Activated CD8-positive, alpha-beta T cell treated with anti-CD3 and anti-CD28 coated beads for 36 hours (primary cell): ENCODE results near the gene PPP1R11. TPM values are rescaled to one million over a fixed set of nuclear protein-coding genes. Genes with fewer than 3 reads are reported as not detected.

Source experiments
- ATAC-seq: fragments of 200-7000 bp; cut with Tn5 transposase; one replicate; pipeline ENCODE4 v1.10.0; 2021; ENCODE audit warnings: mild to moderate bottlenecking, moderate library complexity
- CTCF ChIA-PET: fragments of 350-600 bp; sonication (Branson Sonifier 250); formaldehyde crosslinking; loops from one replicate; lab custom pipeline; 2021; ENCODE audit warnings: antibody characterized with exemption; lab: Charles Lee
- POLR2A ChIA-PET: fragments of 350-600 bp; sonication (Branson Sonifier 250); formaldehyde crosslinking; loops from one replicate; lab custom pipeline; 2021; ENCODE audit warnings: antibody characterized with exemption; lab: Charles Lee
- DNase-seq: peaks from one replicate; pipeline ENCODE4 v3.0.0-alpha.2; 2020
- H3K27ac Mint-ChIP-seq: one replicate; pipeline ENCODE4 v1.8.0; 2021; ENCODE audit warnings: mild to moderate bottlenecking, mixed read lengths
- H3K27me3 Mint-ChIP-seq: one replicate; pipeline ENCODE4 v1.8.0; 2021; ENCODE audit warnings: mixed read lengths
- H3K36me3 Mint-ChIP-seq: one replicate; pipeline ENCODE4 v1.8.0; 2021; ENCODE audit warnings: low read depth, mixed read lengths
- H3K4me1 Mint-ChIP-seq: one replicate; pipeline ENCODE4 v1.8.0; 2021; ENCODE audit warnings: low read depth, mixed read lengths
- H3K4me3 Mint-ChIP-seq: one replicate; pipeline ENCODE4 v1.8.0; 2021; ENCODE audit warnings: mild to moderate bottlenecking, moderate library complexity, mixed read lengths
- H3K9me3 Mint-ChIP-seq: one replicate; pipeline ENCODE4 v1.8.0; 2021; ENCODE audit warnings: mixed read lengths
- intact Hi-C: fragments of 100-400 bp; cut with micrococcal nuclease; formaldehyde crosslinking; loops from one replicate; pipeline ENCODE4 v1.10.0; 2022
- total RNA-seq, 2 experiments: library from RNA; stranded (reverse); gene quantifications; one replicate each; pipeline ENCODE4 v1.2.3, GENCODE V29; 2021
- TF ChIP-seq, protein P1 (sequence below): fragments of 200-600 bp; IDR thresholded peaks from one replicate; pipeline ENCODE4 v1.8.0; 2022; ENCODE audit warnings: antibody characterized with exemption, mild to moderate bottlenecking

PPP1R11 gene
- total RNA-seq, 2 experiments from 2014 or later: 33.8 to 34.1 TPM

GRCh38 chr6:30060606-30061091 lies 6.3 kb upstream of the PPP1R11 start:
- TF ChIP-seq, protein P1, sequence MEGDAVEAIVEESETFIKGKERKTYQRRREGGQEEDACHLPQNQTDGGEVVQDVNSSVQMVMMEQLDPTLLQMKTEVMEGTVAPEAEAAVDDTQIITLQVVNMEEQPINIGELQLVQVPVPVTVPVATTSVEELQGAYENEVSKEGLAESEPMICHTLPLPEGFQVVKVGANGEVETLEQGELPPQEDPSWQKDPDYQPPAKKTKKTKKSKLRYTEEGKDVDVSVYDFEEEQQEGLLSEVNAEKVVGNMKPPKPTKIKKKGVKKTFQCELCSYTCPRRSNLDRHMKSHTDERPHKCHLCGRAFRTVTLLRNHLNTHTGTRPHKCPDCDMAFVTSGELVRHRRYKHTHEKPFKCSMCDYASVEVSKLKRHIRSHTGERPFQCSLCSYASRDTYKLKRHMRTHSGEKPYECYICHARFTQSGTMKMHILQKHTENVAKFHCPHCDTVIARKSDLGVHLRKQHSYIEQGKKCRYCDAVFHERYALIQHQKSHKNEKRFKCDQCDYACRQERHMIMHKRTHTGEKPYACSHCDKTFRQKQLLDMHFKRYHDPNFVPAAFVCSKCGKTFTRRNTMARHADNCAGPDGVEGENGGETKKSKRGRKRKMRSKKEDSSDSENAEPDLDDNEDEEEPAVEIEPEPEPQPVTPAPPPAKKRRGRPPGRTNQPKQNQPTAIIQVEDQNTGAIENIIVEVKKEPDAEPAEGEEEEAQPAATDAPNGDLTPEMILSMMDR: no peak
- peaks cover 3% of the 10 kb centered on the region for H3K9me3 Mint-ChIP-seq
- H3K27ac Mint-ChIP-seq: peak overlapping the region; percentile 99
- H3K4me1 Mint-ChIP-seq: peaks cover 30% of the 10 kb centered on the region
- peak overlapping the region; percentile 92 for H3K4me3 Mint-ChIP-seq
- DNase-seq (peak; percentile 49), ATAC-seq (peak; percentile 14)
- intact Hi-C loops: no loop called here
- ChIA-PET CTCF (interaction anchor here (0.7 to 3.7 kb wide), 8 partner anchors 23 to 411 kb away, joined by 3 to 11 read pairs (median 4); no protein-coding TSS in a partner anchor), POLR2A (interaction anchor here (0.7 to 2.5 kb wide), 11 partner anchors 8 to 173 kb away, joined by 3 to 9 read pairs (median 4); partner anchors contain the start of gene TRIM26)
- H3K27me3 Mint-ChIP-seq: no peaks in the 10 kb centered on the region
- H3K36me3 Mint-ChIP-seq: peaks cover 43% of the 10 kb centered on the region

DNA sequence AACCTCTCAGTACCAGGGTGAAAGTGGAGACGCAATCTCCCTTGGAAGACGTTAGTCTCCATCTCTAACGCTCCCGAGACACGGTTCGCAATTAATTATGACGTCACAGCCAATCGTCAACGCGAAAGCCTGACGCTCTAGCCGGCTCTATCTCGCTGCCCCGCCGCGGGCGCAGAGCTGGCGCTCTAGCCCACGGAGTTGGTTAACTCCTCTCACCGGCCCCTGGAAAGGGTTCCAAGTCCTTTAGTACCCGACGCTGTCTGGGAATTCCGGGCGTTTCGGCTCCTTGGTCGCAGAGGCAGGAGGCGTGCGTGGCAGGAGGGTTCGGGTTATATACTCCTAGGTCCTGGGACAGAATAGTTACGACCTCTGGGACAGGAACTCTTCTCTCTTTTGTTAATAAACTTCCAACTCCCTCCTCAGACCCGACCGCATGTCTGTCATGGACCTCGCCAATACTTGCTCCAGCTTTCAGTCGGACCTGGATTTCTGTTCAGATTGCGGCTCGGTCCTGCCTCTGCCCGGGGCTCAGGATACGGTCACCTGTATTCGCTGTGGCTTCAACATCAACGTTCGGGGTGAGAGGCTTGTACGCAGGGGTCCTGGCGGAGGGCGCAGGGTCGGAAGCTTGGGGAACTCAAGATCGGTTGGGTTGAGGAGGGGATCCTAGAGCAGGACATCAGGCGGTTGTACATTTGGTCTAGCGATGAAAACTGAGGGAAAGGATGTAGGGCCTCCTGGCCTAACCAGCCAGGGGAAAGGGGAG lies 5.7 kb upstream of the PPP1R11 start, which contains the start of gene POLR1H:
TSS of gene POLR1H (plus strand) at position 174 of the 766 bp plus-strand sequence. CDS start at position 434, 260 bp downstream.
- H3K27ac Mint-ChIP-seq: peak within 1 kb of the TSS; percentile 99
- TF ChIP-seq, protein P1: no peak
- intact Hi-C loops: no loop called here

DNA sequence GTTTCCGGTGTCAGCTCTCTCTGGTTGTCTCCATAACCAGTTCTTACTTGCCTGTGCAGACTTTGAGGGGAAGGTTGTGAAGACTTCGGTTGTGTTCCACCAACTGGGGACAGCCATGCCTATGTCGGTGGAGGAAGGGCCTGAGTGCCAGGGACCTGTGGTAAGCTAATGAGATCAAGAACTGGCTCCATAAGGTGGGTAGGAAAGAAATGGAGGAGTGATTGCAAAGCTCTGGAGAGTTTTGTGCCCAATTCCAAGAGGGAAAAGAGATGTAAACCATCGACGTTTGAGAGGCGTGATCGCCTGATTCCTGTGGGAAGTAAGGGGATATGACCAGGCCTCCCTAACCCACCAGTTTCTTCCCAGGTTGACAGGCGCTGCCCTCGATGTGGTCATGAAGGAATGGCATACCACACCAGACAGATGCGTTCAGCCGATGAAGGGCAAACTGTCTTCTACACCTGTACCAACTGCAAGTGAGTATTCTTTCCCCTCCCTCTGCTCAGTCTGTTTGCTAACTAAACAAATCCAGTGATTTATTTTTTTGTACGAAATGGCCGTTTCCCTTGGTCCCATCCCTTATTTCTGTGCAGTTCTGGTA lies 5.0 kb upstream of the PPP1R11 start:
- Mint-ChIP-seq H3K9me3 (peaks cover 3% of the 10 kb centered on the region), H3K4me3 (peak overlapping the region; percentile 92), H3K4me1 (peaks cover 35% of the 10 kb centered on the region), H3K27me3 (no peaks in the 10 kb centered on the region), H3K36me3 (peaks cover 40% of the 10 kb centered on the region), H3K27ac (peak overlapping the region; percentile 99)
- TF ChIP-seq, protein P1: no peak
- intact Hi-C loops: no loop called here
- ChIA-PET POLR2A (interaction anchor here (0.6 to 2.5 kb wide), 6 partner anchors 9 to 175 kb away, joined by 3 to 8 read pairs (median 4); no protein-coding TSS in a partner anchor), CTCF (interaction anchor here (1.0 to 3.7 kb wide), 3 partner anchors 40 to 213 kb away, joined by 3 to 11 read pairs (median 4); no protein-coding TSS in a partner anchor)
- ATAC-seq (peak; percentile 55), DNase-seq (peak; percentile 57)

More for the DNA sequence above, 5.7 kb upstream of the PPP1R11 start, which contains the start of gene POLR1H:
- CTCF ChIA-PET: interaction anchor here (0.7 to 3.7 kb wide), 6 partner anchors 24 to 411 kb away, joined by 3 to 11 read pairs (median 4); no protein-coding TSS in a partner anchor
- Mint-ChIP-seq H3K4me1 (peaks cover 33% of the 10 kb centered on the region), H3K4me3 (peak within 1 kb of the TSS; percentile 92), H3K27me3 (no peaks in the 10 kb centered on the region), H3K36me3 (peaks cover 42% of the 10 kb centered on the region), H3K9me3 (peaks cover 3% of the 10 kb centered on the region)
- ATAC-seq (peak; percentile 87), DNase-seq (peak; percentile 92)
- POLR2A ChIA-PET: interaction anchor here (0.9 to 2.5 kb wide), 9 partner anchors 9 to 174 kb away, joined by 3 to 9 read pairs (median 4); no protein-coding TSS in a partner anchor

DNA sequence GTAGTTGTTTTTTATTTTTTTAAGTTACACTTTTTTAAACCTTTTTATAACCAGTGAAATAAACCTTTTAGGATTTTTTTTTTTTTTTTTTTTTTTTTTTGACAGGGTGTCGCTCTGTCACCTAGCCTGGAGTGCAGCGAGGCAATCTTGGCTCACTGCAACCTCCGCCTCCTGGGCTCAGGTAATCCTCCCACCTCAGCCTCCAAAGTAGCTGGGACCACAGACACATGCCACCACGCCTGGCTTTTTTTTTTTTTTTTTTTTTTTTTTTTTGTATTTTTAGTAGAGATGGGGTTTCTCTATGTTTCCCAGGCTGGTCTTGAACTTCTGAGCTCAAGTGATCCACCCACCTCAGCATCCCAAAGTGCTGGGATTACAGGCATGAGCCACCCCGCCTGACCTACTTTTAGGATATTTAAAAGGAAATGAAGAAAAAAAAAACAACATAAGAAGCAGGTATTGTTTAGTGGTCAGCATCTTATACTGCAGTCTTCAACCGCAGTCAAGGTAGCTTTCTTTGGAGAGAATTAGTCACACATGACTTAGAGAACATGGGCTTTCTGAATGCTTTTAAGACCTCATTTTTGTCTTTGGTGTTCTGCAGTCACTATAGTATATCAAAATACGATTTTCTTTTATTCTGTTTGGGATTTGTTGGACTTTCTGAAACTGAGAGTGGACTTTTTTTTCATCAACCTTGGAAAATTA lies 4.4 kb upstream of the PPP1R11 start:
- Mint-ChIP-seq H3K4me3 (peak overlapping the region; percentile 92), H3K36me3 (peaks cover 36% of the 10 kb centered on the region), H3K9me3 (peaks cover 3% of the 10 kb centered on the region), H3K27ac (peak overlapping the region; percentile 99), H3K27me3 (no peaks in the 10 kb centered on the region), H3K4me1 (peaks cover 37% of the 10 kb centered on the region)
- ChIA-PET CTCF (interaction anchor here (0.8 to 3.7 kb wide), 3 partner anchors 41 to 214 kb away, joined by 3 to 11 read pairs (median 3); no protein-coding TSS in a partner anchor), POLR2A (interaction anchor here (0.6 to 1.7 kb wide), 3 partner anchors 8 to 35 kb away, joined by 3 to 4 read pairs (median 4); no protein-coding TSS in a partner anchor)
- intact Hi-C loops: no loop called here
- TF ChIP-seq, protein P1: no peak
- DNase-seq: no peak
- ATAC-seq: no peak
